Measurements from ENCODE around the gene EXOC4.

Gene EXOC4

DNA sequence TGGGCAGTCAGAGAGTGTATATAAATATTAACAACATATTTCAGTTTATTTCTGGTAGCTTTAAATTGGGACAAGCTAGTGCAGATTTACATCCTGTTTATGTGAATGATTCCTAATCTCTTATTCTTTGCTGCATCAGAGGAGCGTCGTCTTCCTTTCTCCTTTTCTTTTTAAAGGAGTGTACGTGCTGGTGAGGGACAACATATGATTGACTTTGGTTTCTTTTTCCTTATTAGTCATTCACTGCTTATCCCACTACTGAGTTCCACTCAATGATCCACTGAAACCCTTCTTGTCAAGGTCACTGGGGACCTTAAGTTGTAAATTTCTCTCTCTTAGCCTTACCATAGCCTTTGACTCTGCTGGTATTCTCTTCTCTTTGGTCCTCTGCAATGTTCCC lies 116.3 kb downstream of the EXOC4 start:
- DNase-seq = no peak

DNA sequence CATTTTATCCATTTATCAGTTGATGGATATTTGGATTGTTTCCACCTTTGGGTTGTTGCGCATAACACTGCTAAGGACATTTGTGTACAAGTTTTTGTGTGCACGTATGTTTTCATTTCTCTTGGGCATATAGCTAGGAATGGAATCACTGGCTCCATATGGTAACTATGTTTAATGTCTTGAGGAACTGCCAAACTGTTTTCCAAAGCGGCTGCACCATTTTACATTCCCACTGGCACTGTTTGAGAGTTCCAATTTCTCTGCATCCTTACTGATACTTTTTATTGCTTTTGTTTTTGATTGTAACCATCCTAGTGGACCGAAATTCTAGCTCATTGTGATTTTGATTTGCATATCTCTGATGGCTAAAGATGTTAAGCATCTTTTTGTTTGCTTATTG lies 118.7 kb downstream of the EXOC4 start:
- no peak for DNase-seq

GRCh38 chr7:133372337-133372736 lies 119.5 kb downstream of the EXOC4 start:
- DNase-seq = no peak

GRCh38 chr7:133376514-133376913 lies 123.6 kb downstream of the EXOC4 start:
- DNase-seq = no peak

DNA sequence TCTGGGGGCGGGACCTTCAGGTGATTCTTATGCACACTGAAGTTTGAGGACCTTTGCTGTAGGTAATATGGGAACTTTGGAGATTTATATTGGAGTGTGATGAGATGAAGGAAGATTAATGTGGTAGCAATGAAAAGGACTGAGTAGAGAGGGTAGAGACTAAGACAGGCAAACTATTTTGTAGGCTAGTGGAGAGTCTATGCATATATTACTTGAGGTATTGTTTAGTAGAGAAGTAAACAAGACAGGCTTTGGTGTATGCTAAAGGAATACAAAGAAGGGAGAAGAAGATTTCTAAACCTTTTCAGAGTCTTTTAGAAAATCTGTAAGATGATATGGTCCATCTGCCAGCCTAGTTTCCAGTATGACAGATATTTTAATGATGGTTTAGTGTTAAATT lies 129.1 kb downstream of the EXOC4 start:
- no peak for DNase-seq

- DNase-seq = no peak
These were observed 130.1 kb downstream of the EXOC4 start for GRCh38 chr7:133382775-133383559.

GRCh38 chr7:133386205-133386604 lies 133.3 kb downstream of the EXOC4 start:
- no peak for DNase-seq

GRCh38 chr7:133389727-133390126 lies 136.8 kb downstream of the EXOC4 start:
- DNase-seq = no peak

DNA sequence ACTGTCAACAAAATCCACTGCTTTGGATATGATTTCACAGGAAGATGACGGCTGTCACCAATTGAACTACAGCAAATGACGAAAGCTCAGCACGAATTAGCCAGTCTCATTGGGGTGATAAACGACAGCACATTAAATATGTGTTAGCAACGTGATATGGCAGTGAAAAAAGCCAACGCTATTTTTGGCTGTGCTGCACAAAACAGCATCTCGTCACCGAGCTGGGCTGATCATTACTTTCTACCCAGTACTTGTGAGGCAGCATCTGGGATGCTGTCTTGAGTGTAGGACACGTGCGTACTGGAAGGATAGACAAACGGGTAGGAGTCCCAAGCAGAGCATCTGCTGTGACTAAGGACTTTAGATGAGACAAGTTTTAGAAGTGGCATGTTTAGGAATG lies 138.3 kb downstream of the EXOC4 start:
- no peak for DNase-seq

- DNase-seq = no peak
These were observed 141.5 kb downstream of the EXOC4 start for GRCh38 chr7:133394369-133394768.

DNA sequence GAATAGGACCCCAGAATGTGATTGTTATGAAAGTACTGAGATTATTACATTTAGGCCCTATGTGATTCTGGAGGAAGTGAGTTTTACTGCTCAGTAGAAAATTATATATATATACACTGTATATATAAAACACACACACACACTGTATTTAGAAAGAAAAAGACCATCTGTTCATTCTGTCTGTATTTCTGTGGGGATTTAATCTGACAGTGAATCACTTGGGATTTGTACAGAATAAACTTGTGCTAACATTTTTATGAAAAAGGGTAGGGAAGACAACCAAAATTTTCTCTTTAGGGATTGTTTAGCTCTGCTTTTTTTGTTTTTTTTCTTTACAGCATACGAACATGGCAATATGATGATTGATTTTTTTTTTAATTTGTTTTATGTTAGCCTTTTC lies 142.7 kb downstream of the EXOC4 start:
- DNase-seq = no peak

DNA sequence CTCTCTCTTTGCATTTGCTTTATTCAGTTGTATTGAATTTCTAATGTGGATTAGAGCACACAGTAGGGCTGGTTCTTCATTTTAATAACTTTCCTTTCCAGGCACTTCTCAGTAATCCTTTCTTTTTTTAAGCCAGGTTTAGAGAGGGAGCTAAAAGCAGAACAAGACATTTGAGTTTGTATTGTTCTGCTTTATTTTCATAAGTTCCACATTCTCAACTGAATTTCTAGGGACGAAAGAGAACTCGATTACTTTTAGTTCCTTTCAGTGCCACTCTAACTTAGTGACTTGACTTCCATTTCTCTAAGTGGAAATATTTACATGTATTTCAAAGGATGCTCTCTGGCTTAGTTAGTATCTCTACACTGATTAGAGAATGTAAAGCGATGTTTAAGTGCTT lies 145.6 kb downstream of the EXOC4 start:
- no peak for DNase-seq

- DNase-seq = no peak
These were observed 148.3 kb downstream of the EXOC4 start for GRCh38 chr7:133401225-133401624.

DNA sequence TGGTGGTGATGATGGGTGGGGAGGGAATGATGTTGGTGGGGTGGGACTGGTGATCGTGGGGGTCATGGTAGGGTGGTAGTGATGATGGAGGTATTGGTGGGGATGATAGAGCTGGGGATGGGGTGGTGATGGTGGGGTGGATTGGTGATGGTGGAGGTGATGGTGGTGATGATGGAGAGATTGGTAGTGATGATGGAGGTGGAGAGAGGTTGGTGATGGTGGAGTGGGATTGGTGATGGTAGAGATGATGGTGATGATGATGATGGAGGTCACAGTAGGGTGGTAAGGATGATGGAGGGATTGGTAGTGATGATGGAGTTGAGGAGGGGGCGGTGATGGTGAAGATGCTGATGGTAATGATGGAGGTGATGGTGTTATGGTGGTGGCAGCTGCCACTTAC lies 155.3 kb downstream of the EXOC4 start:
- no peak for DNase-seq

- DNase-seq = no peak
These were observed 156.5 kb downstream of the EXOC4 start for GRCh38 chr7:133409421-133409820.

- no peak for DNase-seq
These were observed 157.1 kb downstream of the EXOC4 start for GRCh38 chr7:133409966-133410365.

GRCh38 chr7:133411395-133411794 lies 158.5 kb downstream of the EXOC4 start:
- DNase-seq = no peak

DNA sequence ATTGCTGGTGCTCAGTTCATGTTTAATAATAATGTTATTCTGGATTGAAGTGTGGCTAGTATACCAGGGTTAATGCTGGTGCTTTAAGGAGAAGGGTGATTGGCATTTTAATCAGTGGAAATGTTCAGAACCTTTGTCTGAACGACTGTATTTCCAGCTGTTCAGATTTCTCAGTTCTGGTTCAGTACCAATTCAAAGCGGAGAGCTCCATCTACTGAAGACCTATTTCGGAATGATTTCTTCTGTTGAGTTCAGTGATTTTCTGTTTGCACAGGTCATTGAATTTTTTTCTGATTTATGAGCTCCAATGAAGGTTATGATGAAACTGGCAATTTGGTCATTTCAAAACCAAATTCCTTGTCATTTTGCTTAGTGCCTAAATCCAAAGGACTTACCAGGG lies 160.1 kb downstream of the EXOC4 start:
- no peak for DNase-seq

GRCh38 chr7:133419041-133419440 lies 166.2 kb downstream of the EXOC4 start:
- DNase-seq = no peak

DNA sequence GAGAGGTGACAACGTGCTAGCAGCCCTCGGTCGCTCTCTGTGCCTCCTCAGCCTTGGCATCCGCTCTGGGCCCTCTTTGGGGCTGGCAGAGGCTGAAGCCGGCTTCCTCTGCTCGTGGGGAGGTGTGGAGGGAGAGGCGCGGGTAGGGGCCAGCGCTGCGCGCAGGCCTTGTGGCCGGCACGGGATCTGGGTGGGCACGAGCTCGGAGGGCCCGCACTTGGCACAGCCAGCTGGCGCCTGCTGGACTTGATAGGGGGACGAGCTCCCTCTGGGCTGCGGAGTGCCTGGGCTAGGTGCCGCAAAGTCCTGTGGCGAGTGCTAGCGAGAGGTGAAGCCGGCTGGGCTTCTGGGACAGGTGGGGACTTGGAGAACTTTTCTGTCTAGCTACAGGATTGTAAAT lies 170.7 kb downstream of the EXOC4 start:
- DNase-seq = no peak

DNA sequence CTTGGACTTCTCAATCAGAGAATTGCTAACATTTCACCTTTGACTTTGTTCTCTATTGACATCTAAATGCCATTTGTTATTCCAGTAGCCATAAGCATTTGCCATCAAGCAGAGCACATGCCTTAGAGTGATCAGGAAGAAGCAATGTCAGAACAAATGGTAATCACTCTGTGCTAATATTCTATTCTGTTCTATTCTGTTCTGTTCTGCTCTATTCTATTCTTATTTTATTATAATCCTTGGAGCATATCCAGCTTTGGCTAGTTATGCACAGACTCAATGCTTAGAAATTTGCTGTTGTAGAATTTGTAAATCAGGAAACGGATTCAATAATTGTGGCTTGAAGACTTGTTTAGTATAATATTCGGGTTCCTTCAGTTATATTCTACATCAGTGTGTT lies 175.4 kb downstream of the EXOC4 start:
- DNase-seq = no peak

- DNase-seq = no peak
These were observed 176.0 kb downstream of the EXOC4 start for GRCh38 chr7:133428876-133429275.

DNA sequence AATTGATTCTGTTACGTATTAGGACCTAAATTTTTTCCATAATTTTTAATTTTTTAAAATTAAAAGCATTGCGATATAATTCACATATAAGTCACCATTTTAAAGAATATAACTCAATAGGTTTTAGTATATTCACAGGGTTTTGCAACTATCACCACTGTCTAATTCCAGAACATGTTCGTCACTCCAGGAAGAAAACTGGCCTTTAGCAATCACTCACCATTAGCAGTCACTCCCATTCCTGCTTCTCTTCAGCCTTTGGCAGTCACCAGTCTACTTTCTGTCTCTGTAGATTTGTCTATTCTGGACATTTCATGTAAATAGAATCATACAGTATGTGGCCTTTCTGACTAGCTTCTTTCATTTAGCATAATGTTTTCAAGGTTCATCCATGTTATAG lies 176.5 kb downstream of the EXOC4 start:
- no peak for DNase-seq

DNA sequence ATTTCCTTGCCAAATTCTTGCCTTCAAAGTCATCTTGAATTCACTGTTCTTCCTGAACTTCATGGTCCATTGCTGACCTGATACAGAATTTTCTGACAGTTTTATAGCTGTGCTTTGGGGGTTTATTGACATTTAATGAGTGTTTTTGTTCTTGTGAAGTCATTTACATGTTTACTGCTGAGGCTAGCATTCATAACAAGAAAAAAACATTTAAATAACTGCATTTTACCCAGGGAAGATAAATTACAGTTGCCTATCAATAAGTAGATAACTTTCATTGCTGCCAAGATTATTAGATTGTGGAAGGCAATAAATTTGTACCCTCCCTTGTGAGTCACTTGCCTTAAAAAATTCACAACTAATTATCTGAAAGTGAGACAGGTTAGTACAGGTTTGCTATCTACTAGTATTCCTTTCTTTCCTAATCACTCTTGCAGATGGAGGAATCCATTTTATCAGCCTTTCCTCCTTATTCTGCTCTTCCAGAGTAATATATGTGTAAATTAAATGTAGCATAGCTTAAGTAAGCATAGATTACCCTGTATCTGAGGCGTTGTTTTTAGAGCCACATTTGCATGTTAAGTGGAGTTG lies 178.4 kb downstream of the EXOC4 start:
- no peak for DNase-seq

Data from NCI-H2029 treated with DMSO at 0.1 percent for 48 hours (cell line).